H54 (cell line): ENCODE measurements around the gene CARMIL1.

ENCODE experiments used
- DNase-seq: peaks from one replicate; pipeline ENCODE4 v3.0.0; 2011; ENCODE audit warnings: low spot score, mixed read lengths; ENCODE audit not compliant: insufficient read length
- FAIRE-seq: peaks from 3 replicates; lab custom pipeline; 2011; peaks lifted over from hg19 to GRCh38; lab: Jason Lieb, UNC
- POLR2A ChIP-seq: IDR thresholded peaks from 2 replicates; pipeline ENCODE4 v1.6.1; 2011; ENCODE audit warnings: low read depth, mild to moderate bottlenecking, low read length

Gene CARMIL1

GRCh38 chr6:25456249-25457040 lies 177.3 kb downstream of the CARMIL1 start:
- DNase-seq (no peak), FAIRE-seq (no peak)
- no peak for TF ChIP-seq POLR2A

DNA sequence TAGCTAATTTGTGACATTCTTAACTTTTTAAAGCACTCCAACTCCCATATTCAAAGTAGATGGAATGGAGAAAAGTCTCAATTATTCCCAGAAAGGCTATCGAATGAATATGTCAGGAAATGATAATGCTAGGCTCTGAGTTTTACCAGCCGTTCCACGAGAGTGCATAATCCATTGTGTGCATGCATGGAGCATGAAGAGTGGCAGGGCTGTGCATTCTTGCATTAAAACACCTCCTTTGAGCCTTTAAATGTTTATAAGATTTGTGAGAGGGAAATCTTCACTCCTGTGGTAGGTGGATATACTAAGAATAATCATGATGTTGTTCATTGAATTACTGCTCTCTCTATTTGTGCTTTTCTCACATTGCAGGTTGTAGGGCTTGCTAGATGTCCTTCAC lies 178.3 kb downstream of the CARMIL1 start:
- FAIRE-seq (no peak), DNase-seq (no peak)

GRCh38 chr6:25458485-25458884 lies 179.3 kb downstream of the CARMIL1 start:
- TF ChIP-seq POLR2A: no peak
- DNase-seq (peak; percentile 50), FAIRE-seq (peak; percentile 98)

More for the DNA sequence above, 178.3 kb downstream of the CARMIL1 start:
- no peak for TF ChIP-seq POLR2A

DNA sequence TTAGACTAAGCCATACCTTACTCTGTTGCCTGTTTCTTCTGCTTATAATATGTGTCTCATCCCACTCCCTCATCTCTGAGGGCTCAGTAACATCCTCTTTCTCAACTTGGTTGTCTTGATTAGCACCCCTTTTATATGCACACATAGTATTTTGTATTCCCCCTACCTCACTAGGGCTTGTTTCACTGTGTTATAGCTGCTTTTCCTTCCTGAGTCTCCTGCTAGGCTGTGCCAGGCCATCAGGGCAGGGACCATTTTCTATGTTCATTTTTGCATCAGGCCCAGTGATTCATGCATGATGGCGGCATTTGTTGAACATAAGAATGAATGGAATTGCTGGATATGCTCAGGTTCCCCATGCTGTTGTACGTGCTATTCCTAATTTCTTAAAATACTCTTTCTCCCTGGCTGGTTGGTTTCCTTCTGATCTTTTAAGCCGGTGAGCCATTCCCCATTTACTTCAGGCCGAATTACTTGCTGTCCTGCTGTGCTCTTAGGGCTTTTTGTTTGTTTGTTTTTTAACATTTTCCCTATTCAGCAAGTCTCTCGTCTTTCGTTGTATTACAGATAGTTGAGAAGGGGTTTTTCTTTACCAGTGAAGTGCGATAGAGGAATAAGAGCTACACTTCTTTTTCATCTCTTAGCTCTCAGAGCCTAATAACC lies 183.2 kb downstream of the CARMIL1 start:
- TF ChIP-seq POLR2A: no peak
- DNase-seq (no peak), FAIRE-seq (no peak)

- no peak for FAIRE-seq
- no peak for DNase-seq
- no peak for TF ChIP-seq POLR2A
Measured at GRCh38 chr6:25463441-25463840, 184.3 kb downstream of the CARMIL1 start.

- no peak for TF ChIP-seq POLR2A
- FAIRE-seq: no peak
- DNase-seq: no peak
Measured at GRCh38 chr6:25464225-25464624, 185.1 kb downstream of the CARMIL1 start.

DNA sequence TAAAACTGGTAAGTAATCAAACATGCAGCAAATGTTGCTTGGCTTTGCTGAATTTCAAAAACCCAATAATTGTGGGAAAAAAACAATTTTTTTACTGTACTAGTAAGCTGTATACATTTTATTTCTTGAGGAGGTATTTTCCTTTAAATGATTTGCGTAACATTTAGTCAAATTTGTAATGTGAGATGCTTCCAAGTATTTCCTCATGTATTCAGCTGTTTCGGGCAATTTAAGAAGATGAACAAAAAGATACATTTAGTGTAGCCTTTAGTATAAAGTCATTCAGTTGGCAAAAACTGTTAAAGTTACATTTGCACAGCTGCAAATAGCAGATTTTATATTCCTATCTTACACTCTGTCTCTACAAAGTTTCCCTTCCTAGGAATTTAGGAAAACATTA lies 186.8 kb downstream of the CARMIL1 start:
- TF ChIP-seq POLR2A: no peak
- FAIRE-seq (no peak), DNase-seq (no peak)

DNA sequence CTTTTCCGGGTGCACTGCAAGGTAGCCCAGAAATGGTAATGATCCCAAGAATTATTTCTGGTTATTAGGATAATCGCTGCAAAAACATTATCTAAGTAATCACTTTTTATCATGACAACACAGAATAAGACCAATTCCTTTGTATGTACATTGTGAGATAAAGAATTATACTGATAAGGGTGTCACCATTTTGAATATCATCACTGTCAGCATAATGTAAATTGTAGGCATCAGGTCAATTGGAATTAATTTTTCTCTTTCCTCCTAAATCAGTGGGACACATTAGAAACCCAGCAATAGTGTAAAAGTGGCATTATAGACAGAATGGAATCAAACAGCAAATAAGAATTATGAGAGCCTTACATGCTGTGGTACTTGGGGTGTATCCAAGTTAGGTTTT lies 189.7 kb downstream of the CARMIL1 start:
- TF ChIP-seq POLR2A: no peak
- FAIRE-seq: no peak
- no peak for DNase-seq

- DNase-seq (no peak), FAIRE-seq (no peak)
- no peak for TF ChIP-seq POLR2A
Measured at GRCh38 chr6:25469797-25470388, 190.7 kb downstream of the CARMIL1 start.

DNA sequence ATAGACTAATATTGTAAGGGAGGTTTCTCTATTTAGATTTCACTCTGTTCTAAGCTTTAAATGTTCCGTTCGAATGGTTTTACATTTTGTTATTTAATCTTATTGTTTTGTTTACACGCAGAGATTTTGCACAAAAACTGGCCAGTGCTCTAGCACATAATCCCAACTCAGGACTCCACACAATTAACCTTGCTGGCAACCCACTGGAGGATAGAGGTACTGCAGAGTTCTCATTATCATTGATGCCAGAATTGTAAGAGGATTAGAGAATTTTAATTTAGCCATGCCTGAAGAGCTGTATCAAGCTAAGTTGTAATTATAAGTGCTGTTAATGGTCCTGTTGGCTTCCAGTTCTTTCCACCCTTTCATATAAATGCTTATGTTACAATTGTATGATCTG lies 193.1 kb downstream of the CARMIL1 start:
- DNase-seq (no peak), FAIRE-seq (no peak)
- TF ChIP-seq POLR2A: no peak

DNA sequence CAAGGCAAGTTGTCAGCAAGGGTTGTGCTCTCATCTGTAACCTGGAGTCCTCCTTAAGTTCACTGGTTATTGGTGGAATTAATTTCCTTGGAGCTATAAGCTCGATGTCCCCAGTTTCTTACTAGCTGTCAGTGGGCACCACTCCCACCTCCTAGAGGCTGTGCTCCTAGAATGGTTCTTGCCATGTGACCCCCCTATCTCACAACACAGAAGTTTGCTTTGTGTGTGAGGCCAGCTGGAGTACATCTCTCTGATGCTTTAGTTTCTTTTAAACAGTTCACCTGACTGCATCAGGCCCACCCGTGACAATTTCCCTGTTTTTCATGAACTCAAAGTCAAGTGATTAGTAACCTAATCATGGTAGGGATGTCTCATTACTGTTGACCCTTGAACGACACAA lies 193.7 kb downstream of the CARMIL1 start:
- FAIRE-seq (no peak), DNase-seq (no peak)
- TF ChIP-seq POLR2A: no peak

DNA sequence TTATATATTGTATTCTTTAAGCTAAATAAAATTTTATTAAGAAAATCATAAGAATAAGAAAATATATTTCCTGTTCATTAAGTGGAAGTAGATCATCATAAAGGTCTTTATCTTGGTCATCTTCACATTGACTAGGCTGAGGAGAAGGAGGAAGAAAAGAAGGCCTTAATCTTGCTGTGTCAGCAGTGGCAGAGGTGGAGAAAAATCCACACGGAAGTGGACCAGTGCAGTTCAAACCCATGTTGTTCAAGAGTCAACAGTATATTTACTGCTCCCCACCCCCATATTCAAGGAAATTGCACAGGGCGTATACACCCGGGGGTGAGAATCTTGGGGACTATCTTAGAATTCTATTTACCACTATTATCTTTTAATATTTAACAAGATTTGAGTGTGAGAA lies 194.3 kb downstream of the CARMIL1 start:
- DNase-seq: no peak
- TF ChIP-seq POLR2A: no peak
- no peak for FAIRE-seq

DNA sequence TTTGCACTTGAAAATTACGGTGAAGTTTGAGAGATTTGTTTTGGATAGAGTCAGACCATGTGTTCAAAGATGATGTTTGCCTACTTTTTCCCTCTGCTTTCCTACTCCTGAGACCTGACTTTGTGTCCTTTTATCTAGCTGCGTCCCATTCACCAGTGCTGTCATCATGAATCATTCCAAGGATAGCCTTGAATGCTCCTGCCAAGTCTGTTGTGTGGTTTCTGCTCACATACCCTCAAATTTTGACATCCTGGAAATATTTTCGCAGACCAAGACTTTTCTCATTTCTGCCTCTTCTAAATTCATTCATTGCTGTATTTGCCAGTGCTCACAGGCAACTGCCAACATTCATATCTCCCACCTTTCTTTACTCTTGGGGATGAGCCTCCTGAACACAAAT lies 197.0 kb downstream of the CARMIL1 start:
- DNase-seq (no peak), FAIRE-seq (no peak)
- TF ChIP-seq POLR2A: no peak

- peak; percentile 94 for FAIRE-seq
- TF ChIP-seq POLR2A: no peak
- no peak for DNase-seq
Measured at GRCh38 chr6:25477006-25477590, 197.9 kb downstream of the CARMIL1 start.
